ENCODE data around the gene CMSS1. TPM values are rescaled to one million over a fixed set of nuclear protein-coding genes. Genes with fewer than 3 reads are reported as not detected.

Gene CMSS1
- total and polyA plus RNA-seq, 4 donors: 3.8 to 19.5 (median 7.5) TPM

DNA sequence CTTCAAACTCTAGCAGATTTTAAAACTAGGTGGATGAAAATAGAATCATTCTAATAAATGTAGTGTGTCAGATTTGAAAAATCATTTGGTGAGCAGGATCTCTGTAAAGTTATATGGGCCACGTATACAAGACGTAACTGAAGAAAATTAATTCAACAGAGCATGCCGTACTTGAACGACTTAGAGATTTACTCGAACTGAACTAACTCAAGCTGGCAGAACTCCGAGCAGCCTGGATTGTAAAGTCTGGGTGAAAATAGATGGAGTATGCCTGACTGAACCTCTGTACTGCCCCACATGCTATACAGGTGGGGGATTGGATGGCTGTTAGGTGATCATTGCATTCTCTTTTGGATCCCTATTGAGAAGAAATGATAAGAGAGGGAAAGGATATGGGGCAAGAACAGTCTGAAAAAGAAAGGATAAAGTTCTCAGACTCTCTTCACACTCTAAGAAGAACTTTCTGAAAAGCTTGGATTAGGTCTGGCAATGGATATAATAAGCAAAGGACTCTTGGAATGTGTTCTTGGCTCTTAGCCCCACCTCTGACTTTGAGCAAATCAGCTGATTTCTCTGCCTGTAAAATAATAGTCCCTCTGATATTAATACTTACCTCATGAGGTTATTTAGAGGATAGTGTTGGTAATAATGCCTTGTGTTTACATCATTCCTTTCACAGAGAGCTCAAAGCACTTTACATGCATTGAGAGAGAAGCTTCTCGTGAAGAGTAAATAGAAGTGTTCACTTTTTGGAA, 149.2 kb downstream of the CMSS1 start:
- Histone ChIP-seq H3K4me3 (ENCODE audit: low read depth in 1 of 3, low read length in 3 of 3) (no peak overlapping the region), H3K27me3 (ENCODE audit: control insufficient read depth in 4 of 4, insufficient read depth in 4 of 4, low read length in 3 of 4) (no peaks in the 10 kb centered on the region), H3K4me1 (ENCODE audit: control insufficient read depth in 4 of 4, insufficient read depth in 4 of 4, low read length in 3 of 4) (no peaks in the 10 kb centered on the region), H3K36me3 (ENCODE audit: control insufficient read depth in 4 of 4, insufficient read depth in 3 of 4, low read depth in 1 of 4, low read length in 3 of 4) (no peaks in the 10 kb centered on the region), H3K27ac (ENCODE audit: low read depth in 1 of 2, low read length in 2 of 2) (no peak overlapping the region), H3K9me3 (ENCODE audit: control insufficient read depth in 4 of 4, low read length in 3 of 4) (no peaks in the 10 kb centered on the region), H3K9ac (ENCODE audit: low read depth in 1 of 2, low read length in 2 of 2) (no peak overlapping the region)
- 96% methylated on average over 7 of the region's 7 CpGs for WGBS
- no peak for DNase-seq (ENCODE audit: low spot score)
- TF ChIP-seq FOXA1 (IDR thresholded peaks at IDR 0.05): no peak
- no peak for TF ChIP-seq RAD21 (IDR thresholded peaks at IDR 0.05)
- TF ChIP-seq NR2F2 (IDR thresholded peaks at IDR 0.05): no peak
- TF ChIP-seq JUND (IDR thresholded peaks at IDR 0.05): no peak
- TF ChIP-seq HNF4G (IDR thresholded peaks at IDR 0.05): no peak
- TF ChIP-seq FOXA2 (IDR thresholded peaks at IDR 0.05): no peak
- TF ChIP-seq SP1 (IDR thresholded peaks at IDR 0.05): no peak
- TF ChIP-seq EGR1 (IDR thresholded peaks at IDR 0.05; ENCODE audit: low read depth in 2 of 2): no peak
- TF ChIP-seq, protein P1, sequence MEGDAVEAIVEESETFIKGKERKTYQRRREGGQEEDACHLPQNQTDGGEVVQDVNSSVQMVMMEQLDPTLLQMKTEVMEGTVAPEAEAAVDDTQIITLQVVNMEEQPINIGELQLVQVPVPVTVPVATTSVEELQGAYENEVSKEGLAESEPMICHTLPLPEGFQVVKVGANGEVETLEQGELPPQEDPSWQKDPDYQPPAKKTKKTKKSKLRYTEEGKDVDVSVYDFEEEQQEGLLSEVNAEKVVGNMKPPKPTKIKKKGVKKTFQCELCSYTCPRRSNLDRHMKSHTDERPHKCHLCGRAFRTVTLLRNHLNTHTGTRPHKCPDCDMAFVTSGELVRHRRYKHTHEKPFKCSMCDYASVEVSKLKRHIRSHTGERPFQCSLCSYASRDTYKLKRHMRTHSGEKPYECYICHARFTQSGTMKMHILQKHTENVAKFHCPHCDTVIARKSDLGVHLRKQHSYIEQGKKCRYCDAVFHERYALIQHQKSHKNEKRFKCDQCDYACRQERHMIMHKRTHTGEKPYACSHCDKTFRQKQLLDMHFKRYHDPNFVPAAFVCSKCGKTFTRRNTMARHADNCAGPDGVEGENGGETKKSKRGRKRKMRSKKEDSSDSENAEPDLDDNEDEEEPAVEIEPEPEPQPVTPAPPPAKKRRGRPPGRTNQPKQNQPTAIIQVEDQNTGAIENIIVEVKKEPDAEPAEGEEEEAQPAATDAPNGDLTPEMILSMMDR (IDR thresholded peaks at IDR 0.05; ENCODE audit: low read depth, low read length, missing input control): no peak
- TF ChIP-seq GABPA (IDR thresholded peaks at IDR 0.05 in 1 of 2, conservative IDR thresholded peaks at IDR 0.05 in 1 of 2): no peak
- no peak for TF ChIP-seq RXRA (IDR thresholded peaks at IDR 0.05)
- TF ChIP-seq, protein P2, sequence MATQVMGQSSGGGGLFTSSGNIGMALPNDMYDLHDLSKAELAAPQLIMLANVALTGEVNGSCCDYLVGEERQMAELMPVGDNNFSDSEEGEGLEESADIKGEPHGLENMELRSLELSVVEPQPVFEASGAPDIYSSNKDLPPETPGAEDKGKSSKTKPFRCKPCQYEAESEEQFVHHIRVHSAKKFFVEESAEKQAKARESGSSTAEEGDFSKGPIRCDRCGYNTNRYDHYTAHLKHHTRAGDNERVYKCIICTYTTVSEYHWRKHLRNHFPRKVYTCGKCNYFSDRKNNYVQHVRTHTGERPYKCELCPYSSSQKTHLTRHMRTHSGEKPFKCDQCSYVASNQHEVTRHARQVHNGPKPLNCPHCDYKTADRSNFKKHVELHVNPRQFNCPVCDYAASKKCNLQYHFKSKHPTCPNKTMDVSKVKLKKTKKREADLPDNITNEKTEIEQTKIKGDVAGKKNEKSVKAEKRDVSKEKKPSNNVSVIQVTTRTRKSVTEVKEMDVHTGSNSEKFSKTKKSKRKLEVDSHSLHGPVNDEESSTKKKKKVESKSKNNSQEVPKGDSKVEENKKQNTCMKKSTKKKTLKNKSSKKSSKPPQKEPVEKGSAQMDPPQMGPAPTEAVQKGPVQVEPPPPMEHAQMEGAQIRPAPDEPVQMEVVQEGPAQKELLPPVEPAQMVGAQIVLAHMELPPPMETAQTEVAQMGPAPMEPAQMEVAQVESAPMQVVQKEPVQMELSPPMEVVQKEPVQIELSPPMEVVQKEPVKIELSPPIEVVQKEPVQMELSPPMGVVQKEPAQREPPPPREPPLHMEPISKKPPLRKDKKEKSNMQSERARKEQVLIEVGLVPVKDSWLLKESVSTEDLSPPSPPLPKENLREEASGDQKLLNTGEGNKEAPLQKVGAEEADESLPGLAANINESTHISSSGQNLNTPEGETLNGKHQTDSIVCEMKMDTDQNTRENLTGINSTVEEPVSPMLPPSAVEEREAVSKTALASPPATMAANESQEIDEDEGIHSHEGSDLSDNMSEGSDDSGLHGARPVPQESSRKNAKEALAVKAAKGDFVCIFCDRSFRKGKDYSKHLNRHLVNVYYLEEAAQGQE (IDR thresholded peaks at IDR 0.05): no peak

DNA sequence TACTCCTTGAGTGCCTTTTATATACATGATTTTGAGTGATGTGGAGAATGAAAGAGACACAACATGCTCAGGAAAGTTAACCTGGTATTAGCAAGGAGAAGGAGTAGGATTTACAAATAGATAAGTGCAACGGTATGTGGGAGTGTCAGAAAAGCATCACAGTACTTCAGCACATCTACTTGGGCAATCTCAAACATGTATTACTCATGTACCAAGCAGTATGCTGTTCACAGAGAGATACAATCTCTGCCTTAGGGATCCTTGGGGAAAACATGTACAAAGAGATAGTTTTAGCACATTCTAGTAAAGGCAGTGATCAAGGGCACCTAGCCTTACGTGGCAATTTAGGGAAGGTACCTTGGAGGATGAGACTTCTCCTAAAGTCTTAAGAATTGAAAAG, 150.1 kb downstream of the CMSS1 start:
- no peak overlapping the region for H3K27ac ChIP-seq (ENCODE audit: low read depth in 1 of 2, low read length in 2 of 2)
- no peak overlapping the region for H3K4me3 ChIP-seq (ENCODE audit: low read depth in 1 of 3, low read length in 3 of 3)
- WGBS: 95% methylated on average over 2 of the region's 2 CpGs

More for the DNA sequence above, 150.1 kb downstream of the CMSS1 start:
- Histone ChIP-seq H3K36me3 (ENCODE audit: control insufficient read depth in 4 of 4, insufficient read depth in 3 of 4, low read depth in 1 of 4, low read length in 3 of 4) (no peaks in the 10 kb centered on the region), H3K27me3 (ENCODE audit: control insufficient read depth in 4 of 4, insufficient read depth in 4 of 4, low read length in 3 of 4) (no peaks in the 10 kb centered on the region), H3K4me1 (ENCODE audit: control insufficient read depth in 4 of 4, insufficient read depth in 4 of 4, low read length in 3 of 4) (no peaks in the 10 kb centered on the region), H3K9ac (ENCODE audit: low read depth in 1 of 2, low read length in 2 of 2) (no peak overlapping the region), H3K9me3 (ENCODE audit: control insufficient read depth in 4 of 4, low read length in 3 of 4) (no peaks in the 10 kb centered on the region)
- DNase-seq (ENCODE audit: low spot score): no peak
- TF ChIP-seq, protein P3, sequence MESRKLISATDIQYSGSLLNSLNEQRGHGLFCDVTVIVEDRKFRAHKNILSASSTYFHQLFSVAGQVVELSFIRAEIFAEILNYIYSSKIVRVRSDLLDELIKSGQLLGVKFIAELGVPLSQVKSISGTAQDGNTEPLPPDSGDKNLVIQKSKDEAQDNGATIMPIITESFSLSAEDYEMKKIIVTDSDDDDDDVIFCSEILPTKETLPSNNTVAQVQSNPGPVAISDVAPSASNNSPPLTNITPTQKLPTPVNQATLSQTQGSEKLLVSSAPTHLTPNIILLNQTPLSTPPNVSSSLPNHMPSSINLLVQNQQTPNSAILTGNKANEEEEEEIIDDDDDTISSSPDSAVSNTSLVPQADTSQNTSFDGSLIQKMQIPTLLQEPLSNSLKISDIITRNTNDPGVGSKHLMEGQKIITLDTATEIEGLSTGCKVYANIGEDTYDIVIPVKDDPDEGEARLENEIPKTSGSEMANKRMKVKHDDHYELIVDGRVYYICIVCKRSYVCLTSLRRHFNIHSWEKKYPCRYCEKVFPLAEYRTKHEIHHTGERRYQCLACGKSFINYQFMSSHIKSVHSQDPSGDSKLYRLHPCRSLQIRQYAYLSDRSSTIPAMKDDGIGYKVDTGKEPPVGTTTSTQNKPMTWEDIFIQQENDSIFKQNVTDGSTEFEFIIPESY (IDR thresholded peaks at IDR 0.05): no peak
- TF ChIP-seq, protein P1 (IDR thresholded peaks at IDR 0.05; ENCODE audit: low read depth, low read length, missing input control): no peak
- no peak for TF ChIP-seq RAD21 (IDR thresholded peaks at IDR 0.05)
